Ovary (tissue), 9 donors: ENCODE measurements around the gene GOLT1A. TPM values are rescaled to one million over a fixed set of nuclear protein-coding genes. Genes with fewer than 3 reads are reported as not detected.

ENCODE experiments used
- DNase-seq, 5 donors: peaks; one replicate each; pipeline ENCODE4 v3.0.0-alpha.2; 2019 to 2020
- H3K27ac ChIP-seq, 2 donors: fragments of 200-600 bp; one replicate each; pipeline versions ENCODE4 v1.5.1 to v1.8.0; 2019 to 2022
- H3K27me3 ChIP-seq: fragments of 200-600 bp; one replicate; pipeline ENCODE4 v1.8.0; 2022
- H3K36me3 ChIP-seq: fragments of 200-600 bp; sonication (generic); one replicate; pipeline ENCODE4 v1.5.1; 2019
- H3K4me1 ChIP-seq: one replicate; pipeline ENCODE4 v1.8.1; 2013; ENCODE audit warnings: mild to moderate bottlenecking, moderate library complexity; ENCODE audit not compliant: insufficient read depth
- H3K4me3 ChIP-seq: fragments of 200-600 bp; sonication (generic); one replicate; pipeline ENCODE4 v1.5.1; 2017
- H3K9me3 ChIP-seq, 2 donors: fragments of 200-600 bp in 1 of 2; sonication (generic) in 1 of 2; one replicate each; pipeline versions ENCODE4 v1.5.1 to v1.8.1; 2013 to 2019; ENCODE audit warnings: mild to moderate bottlenecking in 1 of 2, moderate library complexity in 1 of 2
- CTCF ChIP-seq, 3 donors: fragments of 450-650 bp in 2 of 3; fragments of 200-600 bp in 1 of 3; IDR thresholded peaks; one replicate each; pipeline versions ENCODE4 v1.5.1 to v1.8.0; 2016 to 2022; ENCODE audit warnings: antibody characterized with exemption in 3 of 3, mild to moderate bottlenecking in 1 of 3
- EP300 ChIP-seq: sonication (generic); formaldehyde crosslinking; IDR thresholded peaks from one replicate; pipeline ENCODE4 v1.6.1; 2017; ENCODE audit warnings: antibody characterized with exemption
- POLR2A ChIP-seq: fragments of 450-650 bp; IDR thresholded peaks from one replicate; pipeline ENCODE4 v1.6.1; 2017; ENCODE audit warnings: antibody characterized with exemption, mild to moderate bottlenecking, moderate library complexity
- WGBS, 3 donors: extraction: QIAGEN DNeasy Blood & Tissue Kit in 1 of 3; methylation state at CpG; one replicate each; pipeline versions ENCODE4 v1.1.5 to v1.1.7; 2013 to 2017; 5-methylcytosine and 5-hydroxymethylcytosine counted together
- intact Hi-C, 4 donors: fragments of 100-400 bp; cut with DNase I; formaldehyde crosslinking; loops; one replicate each; pipeline versions ENCODE4 v1.11.0 to v1.15.1; 2022 to 2023
- polyA plus RNA-seq, 2 donors: library from polyadenylated mRNA; stranded (reverse); fragments of 200-250 nt in 1 of 2; fragments of 350-450 nt in 1 of 2; fragmentation: Illumina TruSeq in 1 of 2; extraction: RNeasy Lipid Tissue Mini Kit (QIAGEN cat#74804) in 1 of 2; gene quantifications; one replicate each; pipeline ENCODE4 v1.2.3, GENCODE V29; 2013 to 2014
- total RNA-seq, 7 donors: library from RNA; depleted of rRNA in 2 of 7; stranded (reverse); fragments of >200 nt in 2 of 7; fragmentation: NEBNext Ultra II Directional in 3 of 7; extraction: Animal tissue kit (Norgen Biotek cat#: 25700) in 3 of 7; gene quantifications; one replicate each; pipeline versions ENCODE4 v1.1.0 to v1.2.4, GENCODE V29; 2016 to 2023
- donor health status: DM: no; HTN: no; CAD: no; lungs with moderate emphysema.
- donor health status: DM: no; HTN: no; CAD: no.
- donor health status: Bipolar disorder and iron deficiency.
- donor health status: DM: yes; HTN: yes; CAD: no.
- donor health status: DM: no; HTN: no; CAD: no.
- donor health status: DM: yes; HTN: yes; CAD: no.

The GOLT1A gene
- total and polyA plus RNA-seq, 9 donors, result 0.27 to 3.9 (median 0.41) TPM; not detected in 6

DNA sequence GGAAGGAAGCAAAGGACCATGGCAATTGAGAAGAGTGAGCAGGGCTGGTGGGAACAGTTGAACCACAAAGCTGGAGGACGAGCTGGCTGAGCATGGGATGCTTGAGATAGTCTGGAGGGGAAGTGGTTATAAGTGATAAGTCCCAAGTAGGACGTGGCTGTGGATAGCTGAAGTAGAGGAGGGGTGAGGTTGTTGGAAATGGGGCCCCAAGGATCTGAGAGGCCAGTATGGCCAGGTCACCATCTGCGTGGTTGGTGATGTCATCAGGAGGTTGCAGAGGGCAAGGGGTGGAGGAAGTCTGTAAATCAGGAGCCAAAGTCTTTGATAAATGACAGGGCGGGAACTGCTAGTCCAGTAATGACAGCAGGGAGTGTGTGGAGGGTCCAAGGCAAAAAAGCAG is 36.7 kb downstream of the GOLT1A start:
- Histone ChIP-seq H3K27me3 (no peaks in the 10 kb centered on the region), H3K4me1 (no peaks in the 10 kb centered on the region), H3K36me3 (no peaks in the 10 kb centered on the region), H3K27ac (no peak overlapping the region), H3K9me3 (no peaks in the 10 kb centered on the region), H3K4me3 (no peak overlapping the region)
- DNase-seq, result peak in 1 of 5 donors; percentile 1
- no peak for TF ChIP-seq POLR2A
- WGBS, 3 donors, result 50 to 52% (median 50%) methylated on average over 4 of the region's 4 CpGs
- intact Hi-C loops, result no loop called here

DNA sequence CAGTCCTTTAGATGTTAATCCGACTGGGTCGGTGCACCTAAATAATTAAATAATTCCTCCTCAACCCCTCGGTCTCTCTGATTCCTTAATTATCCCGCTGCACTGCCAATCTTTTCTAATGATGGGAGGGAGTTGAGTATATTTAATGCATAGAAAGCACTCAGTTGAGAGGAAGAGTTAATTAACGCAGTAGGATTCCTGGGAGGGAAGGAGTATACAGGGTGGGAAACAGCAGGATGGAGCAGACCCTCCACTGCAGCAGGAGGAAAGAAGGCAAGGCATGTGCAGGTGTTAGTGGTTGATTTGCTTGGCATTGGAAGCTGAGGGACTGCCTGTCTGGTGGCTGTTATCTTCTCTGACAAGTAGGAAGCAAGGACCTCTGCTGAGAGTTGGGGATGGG is 37.7 kb downstream of the GOLT1A start:
- H3K36me3 ChIP-seq, result no peaks in the 10 kb centered on the region
- no peaks in the 10 kb centered on the region for H3K9me3 ChIP-seq
- TF ChIP-seq POLR2A, result no peak
- TF ChIP-seq CTCF (IDR thresholded peaks at IDR 0.05), result no peak
- no peak for TF ChIP-seq EP300
- H3K4me1 ChIP-seq, result no peaks in the 10 kb centered on the region
- DNase-seq, result peak in 1 of 5 donors; percentile 3
- no peak overlapping the region for H3K27ac ChIP-seq
- H3K4me3 ChIP-seq, result no peak overlapping the region
- WGBS, 3 donors, result 43 to 54% (median 53%) methylated on average over 5 of the region's 5 CpGs
- H3K27me3 ChIP-seq, result no peaks in the 10 kb centered on the region
- intact Hi-C loops, result no loop called here

GRCh38 chr1:204174958-204175357 is 38.8 kb downstream of the GOLT1A start:
- Histone ChIP-seq H3K9me3 (no peaks in the 10 kb centered on the region), H3K27me3 (no peaks in the 10 kb centered on the region), H3K36me3 (no peaks in the 10 kb centered on the region), H3K4me1 (no peaks in the 10 kb centered on the region), H3K4me3 (no peak overlapping the region), H3K27ac (no peak overlapping the region)
- no peak for TF ChIP-seq POLR2A
- TF ChIP-seq CTCF (IDR thresholded peaks at IDR 0.05), result no peak
- TF ChIP-seq EP300, result no peak
- WGBS, 3 donors, result 66 to 77% (median 67%) methylated on average over 3 of the region's 3 CpGs
- no peak for DNase-seq
- intact Hi-C loops, result no loop called here

GRCh38 chr1:204172404-204173029 is 41.3 kb downstream of the GOLT1A start:
- no peaks in the 10 kb centered on the region for H3K9me3 ChIP-seq
- H3K4me1 ChIP-seq, result no peaks in the 10 kb centered on the region
- WGBS, 3 donors, result 88 to 95% (median 93%) methylated on average over 2 of the region's 2 CpGs
- TF ChIP-seq POLR2A, result no peak
- no peak for TF ChIP-seq CTCF (IDR thresholded peaks at IDR 0.05)
- no peak for TF ChIP-seq EP300
- no peak for DNase-seq
- intact Hi-C loops, result no loop called here
- no peak overlapping the region for H3K27ac ChIP-seq
- H3K4me3 ChIP-seq, result no peak overlapping the region
- H3K27me3 ChIP-seq, result no peaks in the 10 kb centered on the region
- no peaks in the 10 kb centered on the region for H3K36me3 ChIP-seq

DNA sequence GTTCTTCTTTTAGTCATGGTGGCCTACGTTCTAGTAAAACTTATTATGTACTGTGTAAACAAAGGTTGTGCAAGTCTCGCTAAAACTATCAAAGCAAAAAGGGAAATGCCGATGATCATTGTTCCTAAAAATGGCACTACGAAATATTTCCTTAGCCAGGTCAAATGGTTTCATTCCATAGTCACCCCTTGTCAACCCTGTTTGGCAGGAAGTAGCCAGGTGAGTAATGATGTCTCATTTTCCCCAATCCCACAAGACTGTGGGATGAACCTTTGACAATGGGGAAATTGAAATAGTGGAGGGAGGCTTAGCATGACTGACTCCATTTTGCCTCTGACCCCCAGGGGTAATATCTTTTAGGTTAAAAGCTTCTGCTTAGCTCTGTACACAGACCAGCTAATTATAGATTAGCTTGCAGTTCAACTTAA is 42.0 kb downstream of the GOLT1A start:
- WGBS, 3 donors, result 69 to 76% (median 75%) methylated on average over 4 of the region's 4 CpGs
- no peaks in the 10 kb centered on the region for H3K27me3 ChIP-seq
- no peaks in the 10 kb centered on the region for H3K4me1 ChIP-seq
- DNase-seq, result no peak
- no peak overlapping the region for H3K4me3 ChIP-seq
- intact Hi-C loops, result no loop called here
- H3K9me3 ChIP-seq, result no peaks in the 10 kb centered on the region
- H3K27ac ChIP-seq, result no peak overlapping the region
- TF ChIP-seq EP300, result no peak
- H3K36me3 ChIP-seq, result no peaks in the 10 kb centered on the region
